ENCODE results near the gene SYNGR3.
"Not testable (repeated sequence)": the region's sequence is repeated elsewhere in the genome, so short reads cannot be mapped to it uniquely, and the experiment has no call there.

Gene SYNGR3

DNA sequence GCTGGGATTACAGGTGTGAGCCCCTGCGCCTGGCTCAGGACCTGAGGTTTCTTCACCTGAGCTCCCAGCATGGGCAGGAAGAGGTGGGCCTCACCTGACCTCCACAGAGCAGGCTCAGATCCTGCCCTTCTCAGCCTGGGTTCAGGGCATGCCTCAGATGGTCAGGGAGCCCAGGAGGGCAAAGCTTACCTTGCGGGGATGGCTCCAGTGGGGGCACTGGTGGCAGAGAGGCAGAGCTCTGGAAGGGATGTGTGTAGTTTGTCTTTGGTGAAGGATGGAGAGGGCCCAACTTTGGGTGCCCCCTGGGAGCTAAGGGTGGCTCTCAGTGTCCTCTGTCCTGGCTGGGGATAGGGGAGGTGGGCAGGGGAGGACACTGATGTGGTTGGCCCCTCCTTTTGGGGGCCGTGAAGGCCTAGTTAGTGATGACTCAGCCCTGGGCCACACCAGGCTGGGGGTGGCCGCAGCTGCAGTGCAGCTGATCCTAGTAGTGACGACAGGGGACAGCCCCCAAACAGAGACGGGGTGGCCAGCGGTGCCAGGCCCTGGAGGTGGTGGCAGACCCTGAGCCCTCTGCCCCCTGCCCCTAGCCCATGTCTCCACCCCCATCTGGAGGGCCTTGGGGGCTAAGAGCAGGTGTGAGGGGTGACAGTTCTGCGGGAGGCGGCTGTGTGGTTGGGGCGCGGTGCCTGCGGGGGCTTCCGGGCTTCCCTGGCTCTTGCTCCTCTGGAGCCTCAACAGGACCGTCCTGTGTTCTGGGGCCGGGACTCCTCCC, 42.7 kb downstream of the SYNGR3 start:
- DNase-seq: no peak

DNA sequence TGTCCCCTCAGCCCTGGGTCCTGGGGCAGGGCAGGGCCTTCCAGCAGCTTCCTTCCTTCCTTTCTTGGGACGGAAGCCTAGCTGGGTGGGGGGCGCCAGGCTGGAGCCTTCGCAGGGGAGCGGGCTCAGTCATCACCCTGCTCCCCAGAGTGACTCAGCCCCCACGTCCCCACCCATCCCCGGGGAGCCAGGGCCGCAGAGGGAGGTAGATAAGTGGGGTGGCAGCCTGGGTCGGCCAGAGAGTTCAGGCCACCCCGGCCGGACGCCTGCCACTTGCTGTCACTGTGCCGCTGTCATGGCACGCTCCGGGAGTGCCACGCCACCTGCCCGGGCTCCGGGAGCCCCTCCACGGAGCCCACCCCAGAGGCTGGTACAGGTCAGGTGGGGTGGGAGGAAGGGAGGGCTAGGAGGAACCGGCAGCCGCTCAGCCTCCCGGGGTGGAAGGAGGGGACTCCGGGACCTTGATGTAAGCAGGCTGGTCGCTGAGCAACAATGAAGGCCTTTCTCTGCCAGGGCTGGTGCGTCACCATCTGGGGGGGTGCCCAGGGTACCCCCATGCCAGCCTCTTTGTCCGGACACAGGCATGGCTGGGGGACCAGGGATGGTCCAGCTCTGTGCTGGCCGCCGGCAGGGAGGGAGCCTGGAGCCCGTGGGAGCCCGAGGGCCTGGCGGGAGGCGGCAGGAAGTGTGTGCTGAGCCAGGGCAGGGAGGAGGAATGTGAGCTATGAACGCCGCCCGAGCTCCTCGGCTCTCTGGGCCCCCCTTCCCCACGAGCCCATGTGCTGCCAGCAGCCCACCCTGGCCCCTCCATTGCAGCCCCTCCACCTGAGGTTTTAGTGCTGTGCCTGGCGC, 43.5 kb downstream of the SYNGR3 start:
- DNase-seq: no peak

DNA sequence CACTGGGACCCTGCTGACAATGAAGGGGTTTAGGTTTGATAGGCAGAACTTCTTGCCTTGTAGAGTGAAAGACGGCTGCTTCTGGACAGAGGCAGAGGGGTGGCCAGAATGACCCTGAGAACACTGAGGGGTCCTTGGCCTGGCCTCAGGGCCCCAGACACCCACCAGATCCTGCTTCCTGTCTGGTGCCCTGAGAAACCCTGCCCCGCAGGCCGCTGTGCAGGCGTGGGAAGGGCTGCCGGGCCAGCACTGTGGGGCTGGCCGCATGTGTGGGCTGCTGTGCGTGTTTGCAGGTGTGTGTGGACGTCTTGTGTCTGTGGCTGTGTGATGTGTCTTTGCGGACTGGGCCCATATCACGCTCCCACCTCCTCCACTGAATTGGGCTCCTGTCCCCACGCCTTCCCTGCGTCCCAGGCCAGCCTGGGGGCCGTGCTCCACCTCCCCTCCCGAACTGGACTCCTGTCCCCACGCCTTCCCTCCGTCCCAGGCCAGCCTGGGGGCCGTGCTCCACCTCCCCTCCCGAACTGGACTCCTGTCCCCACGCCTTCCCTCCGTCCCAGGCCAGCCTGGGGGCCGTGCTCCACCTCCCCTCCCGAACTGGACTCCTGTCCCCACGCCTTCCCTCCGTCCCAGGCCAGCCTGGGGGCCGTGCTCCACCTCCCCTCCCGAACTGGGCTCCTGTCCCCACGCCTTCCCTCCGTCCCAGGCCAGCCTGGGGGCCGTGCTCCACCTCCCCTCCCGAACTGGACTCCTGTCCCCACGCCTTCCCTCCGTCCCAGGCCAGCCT, 44.3 kb downstream of the SYNGR3 start:
- not testable (repeated sequence) for DNase-seq

DNA sequence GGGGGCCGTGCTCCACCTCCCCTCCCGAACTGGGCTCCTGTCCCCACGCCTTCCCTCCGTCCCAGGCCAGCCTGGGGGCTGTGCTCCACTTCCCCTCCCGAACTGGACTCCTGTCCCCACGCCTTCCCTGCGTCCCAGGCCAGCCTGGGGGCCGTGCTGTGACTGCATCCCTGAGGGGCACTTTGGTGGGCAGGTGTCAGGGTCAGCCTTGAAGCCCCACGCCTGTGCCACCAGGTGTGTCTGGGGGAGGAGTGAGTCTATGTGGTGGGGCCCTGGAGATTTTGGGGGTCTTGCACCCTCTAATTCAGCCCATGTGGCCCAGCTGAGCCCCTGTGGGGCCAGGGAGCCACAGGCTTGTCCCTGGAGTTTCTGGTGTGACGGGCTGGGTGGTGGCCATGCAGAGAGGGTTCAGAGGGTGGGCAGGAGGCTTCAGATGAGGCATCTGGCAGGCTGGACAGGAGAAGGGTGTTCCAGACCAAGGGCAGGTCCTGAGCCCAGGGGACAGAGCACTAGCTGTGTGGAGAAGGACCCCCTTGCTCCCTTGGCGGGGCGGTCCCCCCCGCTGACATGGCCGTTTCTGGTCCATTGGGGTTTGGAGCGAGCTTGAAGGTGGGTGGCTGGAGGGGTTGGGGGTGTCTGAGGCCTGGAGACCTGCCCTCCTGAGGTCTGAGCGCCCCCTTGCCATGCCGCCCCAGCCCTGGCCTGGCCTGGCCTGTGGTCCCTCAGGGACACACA, 45.1 kb downstream of the SYNGR3 start:
- DNase-seq: no peak

DNA sequence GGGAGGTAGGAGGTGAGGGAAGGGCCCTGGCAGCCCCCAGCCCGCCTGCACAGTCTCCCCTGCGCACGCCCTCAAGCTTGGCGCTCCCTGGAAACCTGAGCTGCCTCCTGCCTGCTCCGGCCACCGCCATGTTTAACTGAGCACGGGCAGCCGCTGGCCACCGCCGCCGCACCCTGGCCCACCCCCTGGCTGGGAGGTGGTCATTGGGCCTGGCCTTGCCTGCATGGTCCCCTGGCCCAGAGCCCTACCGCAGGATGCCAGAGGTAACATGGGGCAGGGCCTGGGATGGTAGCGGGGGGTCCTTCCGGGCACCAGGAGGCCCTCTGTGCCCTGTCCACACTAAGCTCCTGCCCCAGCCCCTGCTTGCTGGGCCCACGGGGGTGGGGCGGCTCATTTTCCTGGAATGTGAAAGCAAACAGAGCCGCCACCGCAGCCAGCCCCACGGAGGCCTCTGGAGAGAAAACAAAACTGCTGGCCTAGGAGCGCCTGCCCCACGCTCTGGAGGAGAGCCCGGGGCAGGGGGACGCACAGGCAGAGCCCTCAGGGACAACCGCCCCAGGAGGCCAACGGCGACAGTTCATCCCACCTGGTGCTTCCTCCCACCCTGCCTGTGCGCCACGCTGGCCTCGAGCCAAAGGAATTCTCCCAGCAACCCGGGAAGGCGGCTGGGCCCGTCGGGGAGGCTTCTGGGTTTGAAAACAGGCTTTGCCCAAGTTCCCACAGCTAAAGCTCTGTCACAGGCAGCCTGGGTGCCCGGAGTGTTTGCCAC, 45.8 kb downstream of the SYNGR3 start:
- DNase-seq: no peak

DNA sequence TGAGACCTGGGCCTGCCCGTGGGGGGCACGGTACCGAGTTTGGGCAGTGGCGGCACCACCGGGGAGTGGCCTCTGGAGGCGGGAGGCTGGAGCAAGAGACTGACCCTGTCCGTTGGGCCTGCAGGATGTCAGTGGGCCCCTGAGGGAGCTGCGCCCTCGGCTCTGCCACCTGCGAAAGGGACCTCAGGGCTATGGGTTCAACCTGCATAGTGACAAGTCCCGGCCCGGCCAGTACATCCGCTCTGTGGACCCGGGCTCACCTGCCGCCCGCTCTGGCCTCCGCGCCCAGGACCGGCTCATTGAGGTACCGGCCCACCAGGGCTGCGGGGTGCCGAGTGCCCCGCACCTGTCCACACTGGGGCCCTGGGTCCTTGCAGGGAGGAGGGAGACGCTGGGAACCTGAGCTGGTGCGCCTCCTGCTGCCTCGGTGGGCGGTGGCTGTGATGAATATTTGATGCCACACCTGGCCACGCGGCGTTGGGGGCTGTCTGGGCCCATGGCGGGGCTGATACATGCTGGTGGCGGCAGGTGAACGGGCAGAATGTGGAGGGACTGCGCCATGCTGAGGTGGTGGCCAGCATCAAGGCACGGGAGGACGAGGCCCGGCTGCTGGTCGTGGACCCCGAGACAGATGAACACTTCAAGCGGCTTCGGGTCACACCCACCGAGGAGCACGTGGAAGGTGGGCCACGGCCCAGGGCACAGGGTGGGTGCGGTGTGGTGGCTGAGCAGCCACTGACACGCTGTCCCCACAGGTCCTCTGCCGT, 46.6 kb downstream of the SYNGR3 start:
- DNase-seq: no peak

DNA sequence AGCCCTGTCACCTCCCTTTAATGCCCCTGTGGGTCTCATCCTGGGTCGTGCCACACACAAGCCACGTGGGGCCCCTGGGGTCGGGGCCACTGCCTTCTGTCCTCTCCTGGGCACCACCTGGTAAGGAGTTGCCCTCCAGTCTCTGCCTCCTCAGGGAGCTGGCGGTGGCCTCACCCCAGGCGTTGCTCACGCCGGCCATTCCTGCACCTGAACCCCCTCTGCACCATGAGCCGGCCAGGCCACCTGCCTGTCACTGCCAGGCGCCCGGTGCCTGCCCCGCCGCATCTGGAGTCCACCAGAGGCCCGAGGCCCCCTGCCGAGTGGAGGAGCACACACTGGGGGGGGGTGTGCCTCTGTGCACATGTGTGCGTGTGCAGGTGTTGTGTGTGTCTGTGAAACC, 47.3 kb downstream of the SYNGR3 start:
- DNase-seq: no peak

DNA sequence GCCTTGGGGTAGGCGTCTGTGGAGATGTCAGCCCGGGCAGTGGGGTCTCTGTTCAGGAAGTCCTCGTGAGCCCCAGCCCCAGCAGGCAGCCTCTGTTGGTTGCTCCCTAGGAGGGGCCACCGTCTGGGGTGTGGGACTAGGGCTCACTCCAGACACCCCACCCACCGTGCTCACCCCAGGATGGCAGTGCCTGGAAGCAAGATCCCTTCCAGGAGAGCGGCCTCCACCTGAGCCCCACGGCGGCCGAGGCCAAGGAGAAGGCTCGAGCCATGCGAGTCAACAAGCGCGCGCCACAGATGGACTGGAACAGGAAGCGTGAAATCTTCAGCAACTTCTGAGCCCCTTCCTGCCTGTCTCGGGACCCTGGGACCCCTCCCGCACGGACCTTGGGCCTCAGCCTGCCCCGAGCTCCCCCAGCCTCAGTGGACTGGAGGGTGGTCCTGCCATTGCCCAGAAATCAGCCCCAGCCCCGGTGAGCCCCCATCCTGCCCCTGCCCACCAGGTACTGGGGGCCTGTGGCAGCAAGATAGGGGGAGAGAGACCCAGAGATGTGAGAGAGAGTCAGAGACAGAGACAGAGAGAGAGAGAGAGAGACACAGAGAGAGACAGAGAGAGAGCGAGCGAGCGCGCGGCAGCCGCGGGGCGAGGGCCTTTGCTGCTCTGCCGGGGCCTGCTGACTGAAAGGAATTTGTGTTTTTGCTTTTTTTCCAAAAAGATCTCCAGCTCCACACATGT, 48.0 kb downstream of the SYNGR3 start:
- DNase-seq: no peak

DNA sequence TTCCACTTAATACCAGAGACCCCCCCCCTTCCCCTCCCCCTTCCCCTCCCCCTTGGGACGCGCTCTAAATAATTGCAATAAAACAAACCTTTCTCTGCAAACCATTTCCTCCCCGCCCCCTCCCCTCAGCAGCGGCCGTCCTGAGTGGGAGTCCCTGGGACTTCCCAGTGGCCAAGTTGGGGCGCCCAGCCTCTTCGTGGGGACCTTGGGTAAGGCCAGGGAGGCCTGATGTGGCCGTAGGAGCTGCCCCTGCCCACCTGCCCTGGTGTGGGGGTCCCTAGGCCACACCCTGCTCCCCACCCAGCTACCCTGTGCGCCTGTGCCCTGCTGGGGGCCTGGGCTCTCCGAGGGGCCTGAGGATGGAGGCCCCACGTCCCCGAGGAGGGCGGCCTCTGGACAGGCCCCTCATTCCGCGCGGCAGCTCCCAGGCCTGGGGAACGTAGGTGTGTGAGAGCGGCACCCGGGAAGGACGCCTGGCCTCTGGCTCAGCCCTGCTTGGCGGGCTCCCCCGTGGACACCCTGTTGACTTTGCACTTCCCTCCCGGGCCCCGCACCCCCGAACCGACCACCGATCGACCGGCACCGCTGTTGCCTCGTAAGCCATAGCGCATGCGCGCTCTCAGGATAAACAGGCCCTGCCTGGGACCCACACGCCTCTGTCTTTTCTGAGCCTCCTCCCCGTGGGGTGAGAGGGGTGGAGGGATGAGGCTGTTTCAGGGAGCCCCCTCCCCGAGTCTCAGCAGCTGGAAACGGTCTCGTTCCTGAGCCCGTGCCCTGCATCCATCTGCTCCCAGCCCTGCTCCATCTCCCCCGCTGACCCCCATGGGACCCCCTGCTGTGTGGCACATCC, 48.8 kb downstream of the SYNGR3 start:
- DNase-seq: no peak

DNA sequence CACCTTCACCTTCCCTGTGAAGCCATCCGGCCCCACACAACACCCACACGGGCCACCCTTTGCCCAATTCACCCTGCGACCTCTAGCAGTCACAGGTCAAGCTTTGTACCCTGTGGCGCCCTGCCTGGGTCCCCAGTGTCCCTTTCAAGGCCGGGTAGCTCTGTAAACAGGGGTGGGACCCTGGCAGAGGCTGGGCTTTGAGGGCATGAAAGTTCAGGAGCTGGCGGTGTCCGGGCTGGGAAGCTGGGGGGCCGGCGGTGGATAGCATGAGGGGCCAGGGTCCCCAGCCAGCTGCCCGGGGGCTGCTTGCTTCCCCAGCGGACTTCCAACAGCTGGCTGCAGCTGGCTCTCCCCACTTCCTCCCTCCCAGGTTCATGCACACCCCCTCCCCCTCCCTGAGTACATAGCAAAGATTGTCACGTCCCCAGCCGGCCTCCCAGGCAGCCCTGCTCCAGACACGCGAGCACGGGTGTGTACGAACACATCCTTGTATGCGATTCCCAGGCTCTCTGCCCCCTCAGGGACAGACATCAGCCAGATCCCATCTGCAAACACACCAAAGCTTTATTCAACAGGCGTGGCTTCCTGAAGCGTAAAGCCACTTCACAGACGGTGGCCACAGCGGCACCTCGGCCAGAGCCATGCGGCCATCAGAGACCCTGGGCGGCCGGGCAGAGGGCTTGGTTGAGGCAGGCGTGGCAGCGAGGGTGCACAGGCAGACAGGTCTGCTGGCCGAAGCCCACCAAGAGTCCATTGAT, 49.7 kb downstream of the SYNGR3 start:
- no peak for DNase-seq

DNA sequence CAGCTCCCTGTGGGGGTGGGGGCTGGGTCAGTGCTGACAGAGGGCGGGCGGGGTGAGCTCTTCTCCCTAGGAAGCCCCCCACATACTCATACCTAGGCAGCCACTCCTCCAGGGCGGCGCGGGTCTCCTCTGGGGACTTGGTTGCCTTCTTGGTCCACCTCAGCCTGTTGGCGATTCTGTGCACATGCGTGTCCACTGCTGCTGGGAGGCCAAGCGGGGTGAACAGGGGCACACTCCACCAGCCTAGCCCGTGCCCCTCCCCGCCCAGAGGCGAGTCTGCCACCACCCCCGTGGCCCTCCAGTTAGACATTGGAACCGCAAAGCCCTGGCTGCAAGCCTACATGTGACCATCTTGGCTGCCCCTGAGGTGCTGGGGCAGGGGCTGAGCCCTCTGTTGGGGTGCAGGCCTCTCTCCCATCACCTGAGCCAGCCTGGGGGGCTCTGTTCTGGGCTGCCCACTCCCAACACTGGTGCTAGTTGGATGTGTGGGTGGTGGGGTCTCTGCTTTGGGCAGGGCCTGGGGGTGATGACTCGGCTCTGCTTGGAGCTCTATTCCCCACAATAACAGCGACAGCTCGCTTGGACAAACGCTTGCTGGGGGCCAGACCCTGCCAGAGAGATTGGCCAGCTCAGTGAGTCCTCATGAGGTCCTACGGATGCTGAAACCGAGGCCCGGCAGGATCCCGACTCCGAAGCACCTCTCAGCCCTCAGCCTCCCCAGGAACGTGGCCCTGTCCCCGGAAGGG, 50.4 kb downstream of the SYNGR3 start:
- DNase-seq: no peak

DNA sequence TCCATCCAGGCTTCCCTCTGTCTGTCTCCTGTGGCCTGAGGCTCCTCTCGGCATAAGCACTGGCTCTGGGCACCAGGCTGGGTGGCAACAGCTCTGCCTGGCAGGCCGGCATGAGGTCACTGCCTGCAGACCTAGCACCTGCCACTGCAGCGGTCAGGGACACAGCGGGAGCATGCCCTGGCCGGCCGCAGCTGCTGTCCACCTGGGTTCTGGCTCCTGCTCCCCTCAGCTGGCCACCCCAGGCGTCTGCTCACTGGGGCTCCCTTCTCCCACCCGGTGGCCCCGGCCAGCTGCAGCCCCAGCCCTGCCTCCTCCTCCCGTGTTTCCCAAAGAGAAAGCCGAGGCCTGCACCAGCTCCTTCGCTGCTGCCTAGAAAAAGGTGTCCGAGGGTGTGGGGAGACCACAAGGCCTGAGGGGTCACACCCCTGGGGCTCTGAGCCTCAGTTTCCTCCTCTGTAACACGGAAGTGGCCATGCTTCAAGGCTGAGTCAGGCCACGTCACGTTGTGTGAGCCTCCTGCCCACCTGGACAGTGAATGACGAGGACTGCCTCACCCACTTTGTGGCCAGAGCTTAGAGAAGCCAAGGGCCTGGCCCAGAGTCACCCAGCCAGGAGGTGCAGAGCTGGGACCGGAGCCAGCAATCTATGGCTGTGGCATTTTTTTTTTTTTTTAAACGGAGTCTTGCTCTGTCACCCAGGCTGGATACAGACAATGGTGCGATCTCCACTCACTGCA, 51.2 kb downstream of the SYNGR3 start:
- no peak for DNase-seq

DNA sequence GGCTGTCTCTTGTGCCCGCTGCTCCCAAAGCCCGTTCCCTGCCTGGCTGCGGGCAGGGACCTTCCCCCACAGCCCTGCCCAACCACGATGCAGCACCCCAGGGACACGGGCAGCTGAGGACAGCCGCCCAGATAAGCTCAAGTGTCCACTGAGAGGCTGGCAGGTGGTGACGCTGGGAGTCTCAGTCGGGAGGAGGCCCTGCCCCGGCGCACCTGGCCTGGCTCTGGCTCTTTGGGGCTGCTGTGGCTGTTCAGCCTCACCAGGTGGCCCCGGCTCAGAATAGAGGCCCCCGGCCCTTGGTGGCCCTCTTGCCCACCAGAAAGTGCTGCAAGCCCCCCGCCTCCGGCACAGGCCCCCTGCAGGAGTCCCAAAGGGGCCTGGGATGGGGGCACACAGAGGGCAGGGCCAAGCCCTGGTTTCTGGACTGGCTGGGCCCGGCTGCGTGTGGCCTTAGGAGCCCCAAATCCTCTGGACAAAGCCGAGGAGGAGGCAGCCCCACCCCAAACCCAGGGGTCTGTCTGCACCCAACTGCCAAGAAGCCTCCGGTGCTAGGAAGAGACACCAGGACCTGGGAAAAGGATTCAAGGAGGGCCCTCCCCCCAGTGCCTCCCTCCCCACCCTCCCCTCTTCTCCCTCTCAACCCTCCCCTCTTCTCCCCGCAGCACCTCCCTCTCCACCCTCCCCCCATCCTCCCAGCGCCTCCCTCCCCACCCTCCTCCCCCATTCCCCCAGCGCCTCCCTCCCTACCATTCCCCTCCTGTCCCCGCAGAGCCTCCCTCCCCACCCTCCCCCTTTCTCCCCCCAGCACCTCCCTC, 52.6 kb downstream of the SYNGR3 start:
- no peak for DNase-seq

DNA sequence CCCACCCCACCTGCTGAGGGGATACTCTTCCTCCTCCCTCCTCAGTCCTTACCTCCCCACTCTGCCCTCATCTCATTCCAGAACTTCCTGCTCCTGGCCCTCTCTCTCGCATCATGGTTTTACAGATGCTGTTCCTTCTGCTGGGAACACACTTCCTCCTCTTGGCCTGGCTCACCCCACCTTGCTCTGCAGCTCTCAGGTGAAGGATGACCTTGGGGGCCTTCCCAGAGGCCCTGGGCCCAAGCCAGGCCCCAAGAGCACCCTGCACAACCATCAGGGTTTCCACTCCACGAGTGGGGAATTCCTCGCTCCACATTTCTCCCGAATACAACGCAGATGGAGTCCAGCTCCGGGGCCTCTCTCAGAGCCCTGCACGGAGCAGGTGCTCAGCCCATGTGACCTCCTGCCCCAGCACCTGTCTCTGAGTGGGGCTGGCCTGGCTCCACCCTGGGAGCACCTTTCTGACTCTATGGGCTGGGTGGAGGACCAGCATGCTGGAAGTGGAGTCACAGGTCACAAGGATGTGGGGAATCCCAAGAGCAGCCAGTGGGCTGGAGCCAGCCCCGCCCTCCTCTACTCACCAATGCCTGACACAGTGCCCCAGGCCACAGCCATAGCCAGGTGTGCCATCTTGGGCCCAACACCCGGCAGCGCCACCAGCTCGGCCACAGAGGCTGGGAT, 53.4 kb downstream of the SYNGR3 start:
- no peak for DNase-seq
